ENCODE measurements around the gene RABGAP1L.

Gene RABGAP1L

GRCh38 chr1:174766727-174767126 is 607.4 kb downstream of the RABGAP1L start:
- H3K9me3 ChIP-seq (ENCODE audit: control extremely low read depth in 1 of 5, control insufficient read depth in 4 of 5, insufficient read depth in 2 of 5, low read depth in 1 of 5, low read length in 4 of 5) = no peaks in the 10 kb centered on the region
- ChIA-PET POLR2A (no interaction called here), CTCF (interaction anchor here (1.0 to 1.7 kb wide), 2 partner anchors 212 to 216 kb away, joined by 4 read pairs; no protein-coding TSS in a partner anchor)
- no peak for DNase-seq
- H3K27me3 ChIP-seq (replicated peaks in 2 of 5; ENCODE audit: control insufficient read depth in 4 of 5, insufficient read depth in 5 of 5, low read length in 4 of 5) = no peaks in the 10 kb centered on the region
- no peaks in the 10 kb centered on the region for H3K36me3 ChIP-seq (ENCODE audit: control insufficient read depth in 4 of 4, insufficient read depth in 4 of 4, low read length in 3 of 4)
- WGBS (ENCODE audit: insufficient coverage) = no CpG with 5 or more reads among the region's 2 CpGs
- no peak overlapping the region for H3K27ac ChIP-seq (ENCODE audit: insufficient read depth in 1 of 2, low read depth in 1 of 2, low read length in 2 of 2, poor library complexity in 1 of 2, severe bottlenecking in 2 of 2)
- H3K4me3 ChIP-seq (ENCODE audit: control insufficient read depth in 1 of 7, extremely low read depth in 1 of 7, insufficient read depth in 4 of 7, low read depth in 2 of 7, low read length in 6 of 7) = no peak overlapping the region
- peaks cover 0 to 6% (median 0%) of the 10 kb centered on the region in 4 experiments for H3K4me1 ChIP-seq (ENCODE audit: control extremely low read depth in 1 of 4, control insufficient read depth in 4 of 4, insufficient read depth in 4 of 4, low read length in 3 of 4)

GRCh38 chr1:174768516-174768915 is 609.2 kb downstream of the RABGAP1L start:
- CTCF ChIA-PET = no interaction called here
- Histone ChIP-seq H3K9me3 (ENCODE audit: control extremely low read depth in 1 of 5, control insufficient read depth in 4 of 5, insufficient read depth in 2 of 5, low read depth in 1 of 5, low read length in 4 of 5) (no peaks in the 10 kb centered on the region), H3K4me1 (ENCODE audit: control extremely low read depth in 1 of 4, control insufficient read depth in 4 of 4, insufficient read depth in 4 of 4, low read length in 3 of 4) (peaks cover 0 to 6% (median 0%) of the 10 kb centered on the region in 4 experiments), H3K27me3 (replicated peaks in 2 of 5; ENCODE audit: control insufficient read depth in 4 of 5, insufficient read depth in 5 of 5, low read length in 4 of 5) (no peaks in the 10 kb centered on the region), H3K27ac (ENCODE audit: insufficient read depth in 1 of 2, low read depth in 1 of 2, low read length in 2 of 2, poor library complexity in 1 of 2, severe bottlenecking in 2 of 2) (no peak overlapping the region), H3K36me3 (ENCODE audit: control insufficient read depth in 4 of 4, insufficient read depth in 4 of 4, low read length in 3 of 4) (no peaks in the 10 kb centered on the region), H3K4me3 (ENCODE audit: control insufficient read depth in 1 of 7, extremely low read depth in 1 of 7, insufficient read depth in 4 of 7, low read depth in 2 of 7, low read length in 6 of 7) (no peak overlapping the region)
- POLR2A ChIA-PET = interaction anchor here (0.6 kb wide), 1 partner anchor 942 kb away, joined by 6 read pairs; no protein-coding TSS in a partner anchor
- 0% methylated on average over 1 of the region's 2 CpGs for WGBS (ENCODE audit: insufficient coverage)
- DNase-seq = peak in 1 of 3 donors; percentile 4

DNA sequence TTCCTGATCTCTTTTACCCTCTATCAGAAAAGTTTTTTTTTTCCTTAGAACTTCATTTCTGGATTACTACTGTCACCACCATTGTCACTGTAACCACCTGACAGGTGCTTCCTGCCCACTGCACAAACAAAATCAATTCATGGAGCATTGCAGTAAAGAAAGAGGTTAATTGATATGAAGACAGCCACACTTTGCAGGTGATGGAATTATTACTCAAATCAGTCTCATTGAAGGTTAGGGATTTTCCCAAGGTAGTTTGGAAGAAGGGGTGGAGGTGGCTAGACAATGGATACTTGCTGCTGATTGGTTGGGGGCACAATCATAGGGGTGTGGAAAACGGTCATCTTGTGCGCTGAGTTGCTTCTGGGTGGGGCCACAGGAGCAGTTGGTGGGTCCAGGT is 609.6 kb downstream of the RABGAP1L start:
- CTCF ChIA-PET = interaction anchor here (0.9 to 3.3 kb wide), 8 partner anchors 14 to 228 kb away, joined by 3 to 23 read pairs (median 4); no protein-coding TSS in a partner anchor
- H3K9me3 ChIP-seq (ENCODE audit: control extremely low read depth in 1 of 5, control insufficient read depth in 4 of 5, insufficient read depth in 2 of 5, low read depth in 1 of 5, low read length in 4 of 5) = no peaks in the 10 kb centered on the region
- H3K27me3 ChIP-seq (replicated peaks in 2 of 5; ENCODE audit: control insufficient read depth in 4 of 5, insufficient read depth in 5 of 5, low read length in 4 of 5) = no peaks in the 10 kb centered on the region
- H3K4me1 ChIP-seq (ENCODE audit: control extremely low read depth in 1 of 4, control insufficient read depth in 4 of 4, insufficient read depth in 4 of 4, low read length in 3 of 4) = peaks cover 0 to 6% (median 0%) of the 10 kb centered on the region in 4 experiments
- H3K27ac ChIP-seq (ENCODE audit: insufficient read depth in 1 of 2, low read depth in 1 of 2, low read length in 2 of 2, poor library complexity in 1 of 2, severe bottlenecking in 2 of 2) = no peak overlapping the region
- POLR2A ChIA-PET = no interaction called here
- no peak overlapping the region for H3K4me3 ChIP-seq (ENCODE audit: control insufficient read depth in 1 of 7, extremely low read depth in 1 of 7, insufficient read depth in 4 of 7, low read depth in 2 of 7, low read length in 6 of 7)
- no peaks in the 10 kb centered on the region for H3K36me3 ChIP-seq (ENCODE audit: control insufficient read depth in 4 of 4, insufficient read depth in 4 of 4, low read length in 3 of 4)
- no peak for DNase-seq
- WGBS (ENCODE audit: insufficient coverage) = 100% methylated on average over 2 of the region's 2 CpGs

GRCh38 chr1:174769961-174770549 is 610.7 kb downstream of the RABGAP1L start:
- CTCF ChIA-PET = interaction anchor here (0.6 to 3.3 kb wide), 21 partner anchors 13 to 237 kb away, joined by 3 to 23 read pairs (median 3); partner anchors contain the start of gene CACYBP
- H3K4me1 ChIP-seq (ENCODE audit: control extremely low read depth in 1 of 4, control insufficient read depth in 4 of 4, insufficient read depth in 4 of 4, low read length in 3 of 4) = peaks cover 0 to 6% (median 0%) of the 10 kb centered on the region in 4 experiments
- no peaks in the 10 kb centered on the region for H3K27me3 ChIP-seq (replicated peaks in 2 of 5; ENCODE audit: control insufficient read depth in 4 of 5, insufficient read depth in 5 of 5, low read length in 4 of 5)
- no peak overlapping the region for H3K27ac ChIP-seq (ENCODE audit: insufficient read depth in 1 of 2, low read depth in 1 of 2, low read length in 2 of 2, poor library complexity in 1 of 2, severe bottlenecking in 2 of 2)
- POLR2A ChIA-PET = interaction anchor here (1.4 kb wide), 1 partner anchor 229 kb away, joined by 3 read pairs; no protein-coding TSS in a partner anchor
- H3K36me3 ChIP-seq (ENCODE audit: control insufficient read depth in 4 of 4, insufficient read depth in 4 of 4, low read length in 3 of 4) = no peaks in the 10 kb centered on the region
- H3K4me3 ChIP-seq (ENCODE audit: control insufficient read depth in 1 of 7, extremely low read depth in 1 of 7, insufficient read depth in 4 of 7, low read depth in 2 of 7, low read length in 6 of 7) = no peak overlapping the region
- DNase-seq = peak; percentile 58 to 82 (median 80)
- no peaks in the 10 kb centered on the region for H3K9me3 ChIP-seq (ENCODE audit: control extremely low read depth in 1 of 5, control insufficient read depth in 4 of 5, insufficient read depth in 2 of 5, low read depth in 1 of 5, low read length in 4 of 5)

- CTCF ChIA-PET = no interaction called here
- Histone ChIP-seq H3K27me3 (replicated peaks in 2 of 5; ENCODE audit: control insufficient read depth in 4 of 5, insufficient read depth in 5 of 5, low read length in 4 of 5) (no peaks in the 10 kb centered on the region), H3K9me3 (ENCODE audit: control extremely low read depth in 1 of 5, control insufficient read depth in 4 of 5, insufficient read depth in 2 of 5, low read depth in 1 of 5, low read length in 4 of 5) (no peaks in the 10 kb centered on the region), H3K4me3 (ENCODE audit: control insufficient read depth in 1 of 7, extremely low read depth in 1 of 7, insufficient read depth in 4 of 7, low read depth in 2 of 7, low read length in 6 of 7) (no peak overlapping the region), H3K27ac (ENCODE audit: insufficient read depth in 1 of 2, low read depth in 1 of 2, low read length in 2 of 2, poor library complexity in 1 of 2, severe bottlenecking in 2 of 2) (no peak overlapping the region), H3K4me1 (ENCODE audit: control extremely low read depth in 1 of 4, control insufficient read depth in 4 of 4, insufficient read depth in 4 of 4, low read length in 3 of 4) (no peaks in the 10 kb centered on the region), H3K36me3 (ENCODE audit: control insufficient read depth in 4 of 4, insufficient read depth in 4 of 4, low read length in 3 of 4) (no peaks in the 10 kb centered on the region)
- POLR2A ChIA-PET = no interaction called here
- DNase-seq = no peak
- WGBS (ENCODE audit: insufficient coverage) = no CpG with 5 or more reads among the region's 2 CpGs
These were observed 616.3 kb downstream of the RABGAP1L start for GRCh38 chr1:174775621-174776020.

- 100% methylated on average over 1 of the region's 2 CpGs for WGBS (ENCODE audit: insufficient coverage)
- no peaks in the 10 kb centered on the region for H3K4me1 ChIP-seq (ENCODE audit: control extremely low read depth in 1 of 4, control insufficient read depth in 4 of 4, insufficient read depth in 4 of 4, low read length in 3 of 4)
- no peak overlapping the region for H3K27ac ChIP-seq (ENCODE audit: insufficient read depth in 1 of 2, low read depth in 1 of 2, low read length in 2 of 2, poor library complexity in 1 of 2, severe bottlenecking in 2 of 2)
- no peaks in the 10 kb centered on the region for H3K36me3 ChIP-seq (ENCODE audit: control insufficient read depth in 4 of 4, insufficient read depth in 4 of 4, low read length in 3 of 4)
- H3K27me3 ChIP-seq (replicated peaks in 2 of 5; ENCODE audit: control insufficient read depth in 4 of 5, insufficient read depth in 5 of 5, low read length in 4 of 5) = no peaks in the 10 kb centered on the region
- ChIA-PET POLR2A (no interaction called here), CTCF (no interaction called here)
- no peaks in the 10 kb centered on the region for H3K9me3 ChIP-seq (ENCODE audit: control extremely low read depth in 1 of 5, control insufficient read depth in 4 of 5, insufficient read depth in 2 of 5, low read depth in 1 of 5, low read length in 4 of 5)
- no peak overlapping the region for H3K4me3 ChIP-seq (ENCODE audit: control insufficient read depth in 1 of 7, extremely low read depth in 1 of 7, insufficient read depth in 4 of 7, low read depth in 2 of 7, low read length in 6 of 7)
- DNase-seq = peak in 1 of 3 donors; percentile 9
These were observed 617.9 kb downstream of the RABGAP1L start for GRCh38 chr1:174777262-174777661.

- DNase-seq = no peak
- Histone ChIP-seq H3K4me3 (ENCODE audit: control insufficient read depth in 1 of 7, extremely low read depth in 1 of 7, insufficient read depth in 4 of 7, low read depth in 2 of 7, low read length in 6 of 7) (no peak overlapping the region), H3K27me3 (replicated peaks in 2 of 5; ENCODE audit: control insufficient read depth in 4 of 5, insufficient read depth in 5 of 5, low read length in 4 of 5) (no peaks in the 10 kb centered on the region), H3K4me1 (ENCODE audit: control extremely low read depth in 1 of 4, control insufficient read depth in 4 of 4, insufficient read depth in 4 of 4, low read length in 3 of 4) (peaks cover 7 to 27% (median 24%) of the 10 kb centered on the region in 4 experiments), H3K9me3 (ENCODE audit: control extremely low read depth in 1 of 5, control insufficient read depth in 4 of 5, insufficient read depth in 2 of 5, low read depth in 1 of 5, low read length in 4 of 5) (no peaks in the 10 kb centered on the region), H3K27ac (ENCODE audit: insufficient read depth in 1 of 2, low read depth in 1 of 2, low read length in 2 of 2, poor library complexity in 1 of 2, severe bottlenecking in 2 of 2) (no peak overlapping the region), H3K36me3 (ENCODE audit: control insufficient read depth in 4 of 4, insufficient read depth in 4 of 4, low read length in 3 of 4) (no peaks in the 10 kb centered on the region)
- POLR2A ChIA-PET = no interaction called here
- CTCF ChIA-PET = interaction anchor here (0.6 to 0.8 kb wide), 3 partner anchors 9 to 363 kb away, joined by 3 read pairs; no protein-coding TSS in a partner anchor
- WGBS (ENCODE audit: insufficient coverage) = 100% methylated on average over 4 of the region's 6 CpGs
These were observed 626.2 kb downstream of the RABGAP1L start for GRCh38 chr1:174785510-174785909.
